AG09309 (cell line): Measurements from ENCODE around the gene ZFR.

Experiments used
- DNase-seq: peaks from one replicate; pipeline ENCODE4 v3.0.0-alpha.2; 2010; ENCODE audit warnings: low read depth
- H3K4me3 ChIP-seq: 2 replicates; pipeline ENCODE4 v1.5.1; 2011; ENCODE audit warnings: mild to moderate bottlenecking, low read depth, low read length, moderate library complexity; ENCODE audit not compliant: control insufficient read depth
- CTCF ChIP-seq: IDR thresholded peaks from 2 replicates; pipeline ENCODE4 v1.5.1; 2011; ENCODE audit warnings: mild to moderate bottlenecking, low read depth, low read length, inconsistent platforms; ENCODE audit not compliant: insufficient read depth, control insufficient read depth; ENCODE audit errors: missing control alignments

The ZFR gene

GRCh38 chr5:32342656-32343055, 101.9 kb downstream of the ZFR start:
- H3K4me3 ChIP-seq: no peak overlapping the region
- DNase-seq: no peak
- TF ChIP-seq CTCF: no peak

GRCh38 chr5:32339878-32340277, 104.7 kb downstream of the ZFR start:
- no peak for TF ChIP-seq CTCF
- DNase-seq: no peak
- H3K4me3 ChIP-seq: no peak overlapping the region

- H3K4me3 ChIP-seq: no peak overlapping the region
- no peak for DNase-seq
- TF ChIP-seq CTCF: no peak
Measured at GRCh38 chr5:32339198-32339597, 105.3 kb downstream of the ZFR start.

- no peak for DNase-seq
- H3K4me3 ChIP-seq: no peak overlapping the region
- TF ChIP-seq CTCF: no peak
Measured at GRCh38 chr5:32332966-32333365, 111.6 kb downstream of the ZFR start.

- no peak for DNase-seq
- no peak for TF ChIP-seq CTCF
- H3K4me3 ChIP-seq: no peak overlapping the region
Measured at GRCh38 chr5:32332361-32332760, 112.2 kb downstream of the ZFR start.

- no peak for DNase-seq
- no peak overlapping the region for H3K4me3 ChIP-seq
- TF ChIP-seq CTCF: no peak
Measured at GRCh38 chr5:32331935-32332274, 112.6 kb downstream of the ZFR start.
